Ecto neural progenitor cell (in vitro differentiated cells): ENCODE results near the gene CSNK2A3.
"Not testable (repeated sequence)": the region's sequence is repeated elsewhere in the genome, so short reads cannot be mapped to it uniquely, and the experiment has no call there.

Experiments
- DNase-seq: peaks from one replicate; pipeline ENCODE4 v3.0.0-alpha.2; 2018; ENCODE audit warnings: low spot score

Gene CSNK2A3

DNA sequence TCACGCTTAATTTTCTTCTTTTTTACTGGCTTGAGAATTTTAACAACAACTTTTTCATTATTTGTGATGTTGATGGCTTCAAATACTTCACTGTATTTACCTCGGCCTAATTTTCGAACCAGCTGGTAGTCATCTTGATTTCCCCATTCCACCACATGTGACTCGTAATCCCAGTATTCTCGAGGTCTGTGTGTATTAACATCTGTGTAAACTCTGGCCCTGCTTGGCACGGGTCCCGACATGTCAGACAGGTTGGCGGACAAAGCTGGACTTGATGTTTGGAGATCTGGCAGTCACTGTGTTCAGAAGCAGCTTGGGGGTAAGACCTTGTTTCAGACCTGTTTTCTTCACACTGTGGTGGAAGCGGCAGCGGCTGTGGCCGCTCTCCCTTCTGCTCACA lies at the start of gene CSNK2A3:
TSS of gene CSNK2A3 (minus strand) at position 373 of the 400 bp plus-strand sequence. CDS start at position 242, 131 bp downstream.
- not testable (repeated sequence) for DNase-seq

DNA sequence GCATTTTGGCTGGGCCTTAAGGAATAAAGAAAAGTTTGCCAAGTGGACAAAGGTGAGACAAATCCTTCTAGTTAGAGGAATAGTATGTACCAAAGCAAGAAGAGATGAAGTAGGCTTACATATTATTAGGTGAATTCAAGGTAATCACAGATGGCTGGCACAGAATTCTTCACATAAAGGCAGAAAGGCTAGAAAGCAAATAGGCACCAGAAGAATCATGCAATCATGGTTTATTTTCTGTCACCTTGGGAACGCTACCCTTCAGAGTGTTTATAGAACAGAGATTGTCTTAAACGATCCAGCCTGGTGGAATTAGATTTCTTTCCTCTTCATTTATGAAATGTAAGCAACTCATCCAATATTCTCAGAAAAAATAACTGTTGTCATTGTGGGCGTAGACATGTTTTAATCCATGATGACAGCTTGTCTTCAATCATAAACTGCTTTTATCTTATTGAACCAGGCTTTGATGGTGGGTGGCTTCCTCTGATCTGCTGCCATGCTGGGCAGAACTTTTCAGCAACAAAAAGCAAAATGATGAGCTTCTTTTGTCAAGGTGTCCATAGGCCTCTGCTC lies 49.0 kb upstream of the CSNK2A3 start:
- DNase-seq = no peak

- no peak for DNase-seq
These were observed 47.7 kb upstream of the CSNK2A3 start for GRCh38 chr11:11400635-11401232.

DNA sequence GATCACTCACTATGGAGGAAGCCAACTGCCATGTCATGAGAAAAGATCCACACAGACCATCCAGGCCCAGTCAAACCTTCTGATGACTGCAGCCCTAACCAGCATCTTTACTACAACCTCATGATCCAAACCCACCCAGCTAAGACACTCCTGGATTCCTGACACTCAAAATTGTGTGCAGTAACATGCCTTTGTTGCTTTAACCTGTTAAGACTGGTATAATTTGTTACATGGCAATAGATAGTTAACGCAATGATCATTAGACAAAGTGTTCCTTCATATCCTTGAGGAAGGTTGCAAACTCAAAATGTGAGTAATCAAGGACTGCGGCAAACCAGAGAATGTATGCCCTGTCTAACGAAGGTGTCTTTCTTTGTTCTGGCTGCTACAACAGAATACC lies 47.1 kb upstream of the CSNK2A3 start:
- no peak for DNase-seq

DNA sequence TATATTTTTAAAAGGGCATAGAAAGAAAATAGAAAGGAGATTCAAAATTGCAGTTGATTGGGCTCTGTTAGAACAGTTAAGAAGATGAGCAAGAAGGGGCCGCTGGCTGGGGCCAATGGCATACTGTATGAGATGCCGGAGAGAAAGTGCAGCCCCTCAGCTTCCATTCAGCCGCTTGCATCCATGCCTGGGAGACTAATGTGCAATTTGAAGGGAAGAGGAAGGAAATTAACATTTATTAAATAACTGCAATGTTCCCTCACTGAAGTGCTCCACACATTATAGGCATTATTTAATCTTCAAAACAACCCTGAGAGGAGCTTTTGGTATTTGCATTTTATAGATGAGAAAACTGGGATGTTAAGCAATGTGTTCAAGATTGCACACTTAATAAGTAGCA lies 44.7 kb upstream of the CSNK2A3 start:
- no peak for DNase-seq

DNA sequence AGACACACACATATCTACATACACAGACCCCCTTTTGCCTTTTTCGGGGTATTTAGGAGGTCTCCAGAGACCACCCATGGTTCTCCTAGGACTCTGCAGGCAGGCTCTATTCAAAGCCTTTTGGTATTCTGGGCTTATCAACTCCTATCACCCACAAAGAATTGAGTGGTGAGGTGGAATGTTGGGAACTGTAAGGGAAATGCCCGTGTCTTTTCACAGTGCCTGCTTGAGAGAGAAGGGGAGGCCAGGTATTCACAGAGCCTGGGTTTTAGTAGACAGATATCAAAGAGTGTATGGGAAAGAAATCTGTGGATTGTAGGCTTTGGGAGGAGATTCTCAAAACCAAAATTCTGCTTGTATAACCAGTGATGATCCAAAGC lies 44.0 kb upstream of the CSNK2A3 start:
- DNase-seq = no peak

DNA sequence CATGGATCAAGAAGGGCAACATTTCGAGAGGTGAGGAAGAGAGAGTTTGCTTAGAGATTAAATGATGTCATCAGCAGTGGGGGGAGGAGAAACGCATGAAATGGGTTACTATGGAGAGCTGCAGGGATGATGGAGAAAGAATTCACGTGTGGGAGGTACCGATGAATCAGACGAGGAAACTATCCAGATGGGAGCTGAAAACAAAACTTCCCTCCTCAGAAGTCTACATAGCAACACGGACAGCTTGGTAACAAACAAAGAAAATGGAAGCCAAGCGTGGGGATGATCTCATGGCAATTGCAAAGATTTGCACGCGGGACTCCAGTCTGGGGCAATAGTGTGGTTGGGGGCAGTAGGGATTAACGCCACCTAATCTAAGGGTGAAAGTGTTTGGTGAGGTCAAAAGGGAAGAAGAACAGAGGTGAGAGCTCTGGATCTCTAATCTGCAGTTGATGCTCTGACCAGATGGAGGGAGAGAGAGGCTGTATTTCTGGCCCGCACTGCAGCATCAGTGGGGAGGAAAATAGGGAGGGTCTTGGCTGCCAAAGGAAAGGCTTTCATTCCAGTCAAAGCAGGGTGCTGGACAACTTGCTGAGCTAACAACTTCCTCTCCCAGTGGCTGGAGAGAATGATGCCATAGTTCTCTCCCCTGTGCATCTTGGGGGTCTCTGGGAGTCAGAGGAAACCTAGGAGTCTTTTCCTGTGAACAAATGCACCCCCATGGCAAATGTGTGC lies 43.4 kb upstream of the CSNK2A3 start:
- no peak for DNase-seq

GRCh38 chr11:11395126-11395525 lies 42.1 kb upstream of the CSNK2A3 start:
- DNase-seq = no peak

DNA sequence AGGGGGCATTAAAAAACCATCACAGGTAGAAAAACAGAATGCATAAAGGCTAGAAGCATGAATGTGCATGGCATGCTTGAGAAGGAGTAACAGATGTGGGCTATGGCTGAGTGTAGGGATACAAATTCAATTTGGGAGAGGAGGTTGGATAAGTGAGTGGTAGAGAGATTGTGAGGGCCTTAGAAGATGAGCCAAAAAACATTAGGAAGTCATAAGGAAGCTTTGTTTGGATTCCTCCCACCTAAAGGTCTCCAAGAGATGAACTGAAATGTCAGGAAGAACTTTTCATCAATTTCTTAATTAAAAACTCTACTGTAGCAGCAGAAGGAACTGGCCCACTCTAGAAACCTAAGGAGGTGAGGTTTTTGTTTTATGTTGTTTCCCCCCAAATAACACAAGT lies 41.2 kb upstream of the CSNK2A3 start:
- DNase-seq = no peak

DNA sequence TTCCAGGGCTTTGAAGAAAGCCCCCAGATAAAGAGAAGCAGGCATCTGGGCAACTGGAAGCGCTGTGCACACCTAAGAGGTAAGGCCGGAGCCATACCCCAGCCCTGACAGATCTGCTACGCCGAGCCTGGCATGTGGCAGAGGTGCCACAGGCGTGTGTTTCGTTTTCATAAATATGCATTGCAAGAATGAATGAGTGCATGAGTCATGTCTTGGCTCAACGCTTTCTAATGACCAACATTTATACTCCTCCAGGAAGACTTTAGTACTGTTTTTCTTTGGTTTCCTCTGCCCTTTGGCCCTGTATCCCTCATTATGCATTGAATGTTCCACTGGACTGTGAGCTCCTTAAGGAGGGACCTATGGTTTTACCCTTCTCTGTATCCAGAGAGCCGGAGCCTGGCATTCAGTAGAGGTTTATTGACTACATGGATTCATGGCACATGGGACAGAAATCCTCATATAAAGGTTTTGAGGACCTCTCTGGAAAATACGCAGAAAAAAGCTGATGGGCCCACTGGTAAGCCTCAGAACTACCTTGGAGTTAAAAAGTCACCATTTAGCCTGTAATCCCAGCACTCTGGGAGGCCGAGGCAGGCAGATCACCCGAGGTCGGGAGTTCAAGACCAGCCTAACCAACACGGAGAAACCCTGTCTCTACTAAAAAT lies 38.9 kb upstream of the CSNK2A3 start:
- no peak for DNase-seq

DNA sequence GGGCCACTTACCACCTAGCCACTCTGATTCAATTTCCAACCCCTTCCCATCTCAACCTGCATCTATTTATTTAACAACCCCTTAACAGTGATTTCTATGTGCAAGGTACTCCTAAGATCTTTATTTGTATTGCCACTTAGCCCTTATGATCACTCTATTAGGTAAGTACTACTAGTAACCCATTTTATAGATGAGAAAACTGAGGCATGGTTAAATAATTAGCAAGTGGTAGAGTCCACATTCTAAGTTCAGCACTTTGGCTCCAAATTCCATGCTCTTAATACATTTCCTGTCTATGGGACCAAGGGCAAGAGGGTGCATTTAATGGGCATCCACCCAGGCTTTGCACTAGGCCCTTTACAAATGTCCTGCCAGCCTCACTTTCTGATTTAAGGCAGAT lies 38.1 kb upstream of the CSNK2A3 start:
- DNase-seq = no peak

GRCh38 chr11:11390068-11390771 lies 37.2 kb upstream of the CSNK2A3 start:
- DNase-seq = no peak

DNA sequence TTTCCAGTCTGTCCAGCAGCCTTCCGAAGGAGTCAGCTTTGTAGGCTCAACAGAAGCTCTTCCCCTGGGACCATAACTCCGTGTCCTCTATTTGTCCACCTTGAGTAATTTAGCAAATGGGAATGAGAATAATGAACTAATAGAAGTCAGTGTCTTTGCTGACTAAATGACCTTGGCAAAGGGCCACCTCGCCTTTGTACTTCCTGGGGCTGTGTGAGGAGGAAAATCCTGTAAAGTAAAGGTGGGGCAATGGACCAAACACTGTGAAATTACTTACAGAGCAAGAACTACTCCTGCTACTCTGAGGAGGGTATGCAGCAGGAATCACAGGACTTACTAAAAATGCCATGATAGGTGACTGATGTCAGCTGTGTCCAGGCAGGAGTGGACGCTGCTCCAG lies 36.2 kb upstream of the CSNK2A3 start:
- DNase-seq = no peak

DNA sequence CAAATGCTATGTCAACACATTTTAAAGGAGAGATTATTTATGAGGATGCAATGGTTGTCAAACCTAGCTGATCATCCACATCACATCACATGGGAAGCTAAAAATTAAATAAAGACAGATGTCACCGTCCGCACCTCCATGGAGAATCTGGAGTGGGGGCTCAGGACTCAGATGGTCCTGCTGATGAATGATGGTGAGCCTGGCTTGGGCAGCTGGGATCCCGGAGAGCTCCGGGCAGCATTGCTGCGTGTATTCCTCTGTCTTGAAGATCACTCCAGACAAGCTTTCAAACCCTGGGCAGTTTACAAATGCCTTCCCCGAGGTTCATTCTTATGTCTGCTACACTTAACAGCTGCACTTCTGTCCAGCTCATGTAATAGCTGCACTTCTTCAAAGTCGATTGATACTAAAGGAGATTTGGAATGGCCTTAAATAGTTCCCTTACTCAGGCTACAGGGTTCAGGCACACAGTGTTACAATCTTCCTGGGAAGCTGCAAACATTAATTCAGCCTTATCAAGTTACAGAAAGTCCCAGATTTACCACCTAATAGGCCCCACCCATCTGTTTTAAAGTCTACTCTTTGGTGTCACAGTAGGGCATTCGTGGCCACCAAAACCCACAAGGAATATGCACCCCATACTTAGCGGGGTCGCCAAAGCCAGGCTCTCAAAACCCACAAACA lies 34.7 kb upstream of the CSNK2A3 start:
- peak; percentile 29 for DNase-seq

DNA sequence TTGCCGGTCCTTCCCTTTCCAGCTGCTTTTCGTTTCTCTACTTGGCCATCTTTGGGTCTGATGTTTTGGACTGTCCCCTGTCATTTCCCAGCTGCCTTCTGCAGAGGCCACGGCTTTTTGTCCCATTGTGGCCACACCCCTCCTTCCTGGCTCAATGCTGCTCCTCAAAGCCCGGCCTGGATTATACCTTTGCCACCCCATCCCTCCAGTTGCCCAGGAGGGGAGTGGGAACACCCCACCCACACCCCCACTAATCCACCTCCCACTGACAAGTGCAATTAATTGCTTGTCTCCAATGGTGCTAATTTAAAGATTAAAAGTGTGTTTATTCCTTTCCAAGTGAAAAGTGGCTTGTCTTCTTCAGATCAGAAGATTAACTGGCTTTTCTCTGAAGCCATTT lies 34.2 kb upstream of the CSNK2A3 start:
- peak; percentile 30 for DNase-seq

DNA sequence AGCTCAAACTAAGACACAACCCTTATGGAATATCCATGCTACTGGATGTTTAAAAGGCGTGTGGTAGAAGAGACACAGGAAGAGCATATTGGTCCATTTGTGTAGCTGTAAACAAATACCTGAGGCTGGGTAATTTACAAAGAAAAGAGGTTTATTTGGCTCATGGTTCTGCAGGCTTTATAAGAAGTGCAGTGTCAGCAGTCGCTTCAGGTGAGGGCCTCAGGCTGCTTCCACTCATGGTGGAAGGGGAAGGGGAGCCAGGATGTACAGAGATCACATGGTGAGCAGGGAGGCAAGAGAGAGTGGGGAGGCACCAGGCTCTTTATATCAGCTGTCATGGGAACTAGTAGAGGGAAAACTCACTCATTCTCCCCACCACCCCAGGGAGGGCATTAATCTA lies 31.8 kb upstream of the CSNK2A3 start:
- no peak for DNase-seq

DNA sequence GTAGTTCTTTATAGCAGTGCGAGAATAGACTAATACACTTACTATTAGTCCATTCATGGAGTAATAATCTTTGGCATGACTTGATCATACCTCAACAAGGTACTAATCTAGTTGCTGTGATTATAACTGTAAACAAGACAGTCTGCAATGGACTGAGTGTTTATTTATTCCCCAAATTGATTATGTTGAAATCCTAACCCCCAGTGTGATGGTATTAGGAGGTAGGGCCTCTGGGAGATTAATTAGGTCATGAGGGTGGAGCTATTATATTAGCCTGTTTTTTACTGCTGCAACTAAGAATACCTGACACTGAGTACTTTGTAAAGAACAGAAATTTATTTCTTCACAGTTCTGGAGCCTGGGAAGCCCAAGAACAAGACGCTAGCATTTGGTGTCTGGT lies 30.9 kb upstream of the CSNK2A3 start:
- DNase-seq = no peak

- peak; percentile 46 for DNase-seq
These were observed 29.9 kb upstream of the CSNK2A3 start for GRCh38 chr11:11382858-11383532.

DNA sequence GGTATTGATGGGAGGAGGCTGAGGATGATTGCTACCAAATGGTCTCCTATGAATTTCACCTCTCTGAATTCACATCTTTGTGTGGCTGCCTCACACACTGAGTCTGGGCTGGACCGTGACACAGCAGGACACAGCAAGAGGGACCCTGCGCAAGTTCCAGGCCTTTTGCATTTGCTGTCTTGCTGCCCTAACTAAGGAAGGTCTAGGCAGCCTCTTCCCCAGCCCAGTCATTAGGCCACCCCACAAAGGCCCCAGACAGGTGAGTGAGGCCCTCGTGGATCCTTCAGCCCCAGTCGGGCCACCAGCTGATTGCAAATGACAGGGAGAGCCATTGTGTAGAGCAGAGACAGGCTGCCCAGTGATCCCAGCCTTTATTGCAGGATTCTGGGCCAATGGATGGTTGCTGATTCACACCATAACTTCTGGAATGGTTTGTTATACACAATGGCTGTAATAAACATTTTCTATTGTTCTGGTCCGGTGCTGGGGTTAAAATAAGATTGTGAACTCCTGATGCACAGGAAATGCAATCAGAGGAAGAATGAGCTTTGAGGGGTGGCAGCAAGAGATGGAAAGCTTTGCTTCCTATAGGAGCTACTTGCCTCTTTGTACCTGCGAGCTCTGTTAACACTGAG lies 28.5 kb upstream of the CSNK2A3 start:
- DNase-seq = peak; percentile 26

GRCh38 chr11:11380883-11381282 lies 27.8 kb upstream of the CSNK2A3 start:
- no peak for DNase-seq

GRCh38 chr11:11380340-11380739 lies 27.3 kb upstream of the CSNK2A3 start:
- no peak for DNase-seq
